ENCODE data around the gene MMP11. TPM values are rescaled to one million over a fixed set of nuclear protein-coding genes. Genes with fewer than 3 reads are reported as not detected.

MMP11 gene
- total RNA-seq, 2 donors from 2014 or later, result 2.3 to 4.5 TPM

DNA sequence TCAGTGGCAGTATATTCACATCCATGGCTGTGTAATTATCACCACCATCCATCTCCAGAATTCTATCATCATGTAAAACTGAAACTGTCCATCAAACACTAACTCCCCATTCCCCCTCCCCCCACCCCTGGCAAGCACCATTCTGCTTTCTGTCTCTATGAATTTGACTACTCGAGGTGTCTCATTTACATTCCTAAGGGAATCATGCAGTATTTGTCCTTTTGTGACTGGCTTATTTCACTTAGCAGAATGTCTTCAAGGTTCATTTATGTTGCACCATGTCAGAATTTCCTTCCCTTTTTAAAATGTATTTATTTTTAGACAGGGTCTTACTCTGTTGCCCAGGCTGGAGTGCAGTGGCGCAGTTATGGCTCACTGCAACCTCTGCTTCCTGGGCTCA lies 45.9 kb downstream of the MMP11 start:
- Histone ChIP-seq H3K4me3 (no peak overlapping the region), H3K4me1 (no peaks in the 10 kb centered on the region), H3K9me3 (no peaks in the 10 kb centered on the region), H3K27me3 (no peaks in the 10 kb centered on the region), H3K27ac (no peak overlapping the region), H3K9ac (ENCODE audit: low read depth in 2 of 2, low read length in 2 of 2) (no peak overlapping the region), H3K36me3 (peaks cover 16% of the 10 kb centered on the region)
- TF ChIP-seq, protein P1, sequence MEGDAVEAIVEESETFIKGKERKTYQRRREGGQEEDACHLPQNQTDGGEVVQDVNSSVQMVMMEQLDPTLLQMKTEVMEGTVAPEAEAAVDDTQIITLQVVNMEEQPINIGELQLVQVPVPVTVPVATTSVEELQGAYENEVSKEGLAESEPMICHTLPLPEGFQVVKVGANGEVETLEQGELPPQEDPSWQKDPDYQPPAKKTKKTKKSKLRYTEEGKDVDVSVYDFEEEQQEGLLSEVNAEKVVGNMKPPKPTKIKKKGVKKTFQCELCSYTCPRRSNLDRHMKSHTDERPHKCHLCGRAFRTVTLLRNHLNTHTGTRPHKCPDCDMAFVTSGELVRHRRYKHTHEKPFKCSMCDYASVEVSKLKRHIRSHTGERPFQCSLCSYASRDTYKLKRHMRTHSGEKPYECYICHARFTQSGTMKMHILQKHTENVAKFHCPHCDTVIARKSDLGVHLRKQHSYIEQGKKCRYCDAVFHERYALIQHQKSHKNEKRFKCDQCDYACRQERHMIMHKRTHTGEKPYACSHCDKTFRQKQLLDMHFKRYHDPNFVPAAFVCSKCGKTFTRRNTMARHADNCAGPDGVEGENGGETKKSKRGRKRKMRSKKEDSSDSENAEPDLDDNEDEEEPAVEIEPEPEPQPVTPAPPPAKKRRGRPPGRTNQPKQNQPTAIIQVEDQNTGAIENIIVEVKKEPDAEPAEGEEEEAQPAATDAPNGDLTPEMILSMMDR (IDR thresholded peaks at IDR 0.05), result no peak
- intact Hi-C loops (cut with DNase I), result no loop called here
- DNase-seq, result no peak

DNA sequence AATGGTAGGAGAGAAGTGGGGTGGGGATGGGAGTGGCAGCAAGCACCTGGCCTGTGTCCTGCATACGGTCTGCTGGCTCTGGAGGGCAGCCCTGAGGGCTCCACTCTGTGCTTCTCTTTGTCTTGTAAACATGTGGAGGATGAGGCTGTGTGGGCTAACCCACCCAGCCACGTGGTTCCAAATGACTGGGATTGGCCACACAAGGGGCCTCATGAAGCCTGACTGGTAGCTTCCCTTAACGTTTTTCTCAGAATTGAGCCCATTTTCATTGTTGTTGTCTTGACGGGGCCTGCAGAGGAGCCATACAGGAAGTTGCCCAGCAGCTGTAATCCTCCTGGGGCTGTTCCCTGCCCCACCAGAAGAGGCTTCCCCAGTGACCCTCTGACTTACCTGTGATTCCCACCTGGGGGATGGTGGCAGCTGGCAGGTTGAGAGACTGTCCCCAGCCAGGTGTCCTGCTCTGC lies 48.1 kb downstream of the MMP11 start:
- H3K27ac ChIP-seq, result no peak overlapping the region
- H3K36me3 ChIP-seq, result peaks cover 32% of the 10 kb centered on the region

DNA sequence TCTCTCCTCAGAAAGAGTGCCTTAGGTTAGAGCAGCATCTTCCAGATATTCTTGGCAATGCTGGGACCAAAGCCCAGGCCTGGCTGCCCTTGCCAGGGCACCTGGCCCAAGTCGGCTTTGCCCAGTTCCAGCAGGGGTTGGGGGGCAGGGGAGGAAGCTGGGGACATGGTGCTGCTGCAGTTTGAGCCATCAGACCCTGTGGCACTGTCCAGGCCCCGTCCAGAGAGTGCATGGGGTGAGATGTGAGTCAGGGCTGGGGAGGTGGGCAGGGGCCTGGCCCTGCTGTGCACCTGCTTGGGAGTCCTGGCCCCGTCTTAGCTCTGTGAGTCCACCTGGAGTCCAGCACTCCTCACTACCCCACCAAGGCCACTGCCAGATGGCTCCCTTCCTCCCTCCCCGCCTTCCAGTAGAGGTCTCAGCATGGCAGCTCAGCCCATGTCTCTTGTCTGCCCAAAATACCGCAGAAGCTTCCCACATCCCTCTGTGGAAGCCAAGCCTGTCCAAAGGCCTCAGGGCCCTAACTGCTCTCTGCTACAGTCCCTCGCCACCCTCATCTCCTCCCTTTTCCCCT lies 49.5 kb downstream of the MMP11 start:
- intact Hi-C loops (cut with DNase I), result no loop called here
- DNase-seq, result no peak
- H3K4me1 ChIP-seq, result no peaks in the 10 kb centered on the region
- H3K36me3 ChIP-seq, result peaks cover 32% of the 10 kb centered on the region
- TF ChIP-seq, protein P1 (IDR thresholded peaks at IDR 0.05), result no peak
- no peak overlapping the region for H3K27ac ChIP-seq
- H3K9me3 ChIP-seq, result no peaks in the 10 kb centered on the region
- no peaks in the 10 kb centered on the region for H3K27me3 ChIP-seq
- no peak overlapping the region for H3K4me3 ChIP-seq
- no peak overlapping the region for H3K9ac ChIP-seq (ENCODE audit: low read depth in 2 of 2, low read length in 2 of 2)

More for the DNA sequence above, 48.1 kb downstream of the MMP11 start:
- no peaks in the 10 kb centered on the region for H3K9me3 ChIP-seq
- intact Hi-C loops (cut with DNase I), result no loop called here
- no peak overlapping the region for H3K9ac ChIP-seq (ENCODE audit: low read depth in 2 of 2, low read length in 2 of 2)
- H3K4me1 ChIP-seq, result no peaks in the 10 kb centered on the region
- DNase-seq, result no peak
- H3K27me3 ChIP-seq, result no peaks in the 10 kb centered on the region
- TF ChIP-seq, protein P1 (IDR thresholded peaks at IDR 0.05), result no peak
- no peak overlapping the region for H3K4me3 ChIP-seq

DNA sequence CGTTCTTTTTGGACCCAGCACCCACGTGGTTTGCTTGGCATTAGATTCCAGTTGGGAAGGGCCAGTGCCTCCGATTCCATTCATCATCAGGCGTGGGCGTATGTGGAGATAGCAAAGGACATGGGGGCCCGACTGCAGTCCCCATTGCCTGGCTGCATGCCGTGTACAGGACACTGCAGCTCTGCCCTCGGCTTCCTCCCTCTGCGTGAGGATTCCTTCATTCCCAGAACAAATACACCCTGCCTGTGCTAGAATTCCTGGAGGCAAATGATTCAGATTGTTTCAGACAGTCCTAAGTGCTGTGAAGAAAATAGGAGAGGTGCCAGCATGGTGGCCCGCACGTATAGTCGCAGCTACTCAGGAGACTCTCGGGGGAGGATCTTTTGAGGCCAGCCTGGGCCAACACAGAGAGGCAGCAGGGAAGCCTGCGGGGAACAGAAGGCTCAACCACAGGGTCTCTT lies 50.7 kb downstream of the MMP11 start:
- Histone ChIP-seq H3K36me3 (peaks cover 32% of the 10 kb centered on the region), H3K9ac (ENCODE audit: low read depth in 2 of 2, low read length in 2 of 2) (no peak overlapping the region), H3K27me3 (no peaks in the 10 kb centered on the region), H3K9me3 (no peaks in the 10 kb centered on the region), H3K27ac (no peak overlapping the region), H3K4me3 (no peak overlapping the region), H3K4me1 (no peaks in the 10 kb centered on the region)
- intact Hi-C loops (cut with DNase I), result no loop called here
- no peak for DNase-seq
- TF ChIP-seq, protein P1 (IDR thresholded peaks at IDR 0.05), result no peak

DNA sequence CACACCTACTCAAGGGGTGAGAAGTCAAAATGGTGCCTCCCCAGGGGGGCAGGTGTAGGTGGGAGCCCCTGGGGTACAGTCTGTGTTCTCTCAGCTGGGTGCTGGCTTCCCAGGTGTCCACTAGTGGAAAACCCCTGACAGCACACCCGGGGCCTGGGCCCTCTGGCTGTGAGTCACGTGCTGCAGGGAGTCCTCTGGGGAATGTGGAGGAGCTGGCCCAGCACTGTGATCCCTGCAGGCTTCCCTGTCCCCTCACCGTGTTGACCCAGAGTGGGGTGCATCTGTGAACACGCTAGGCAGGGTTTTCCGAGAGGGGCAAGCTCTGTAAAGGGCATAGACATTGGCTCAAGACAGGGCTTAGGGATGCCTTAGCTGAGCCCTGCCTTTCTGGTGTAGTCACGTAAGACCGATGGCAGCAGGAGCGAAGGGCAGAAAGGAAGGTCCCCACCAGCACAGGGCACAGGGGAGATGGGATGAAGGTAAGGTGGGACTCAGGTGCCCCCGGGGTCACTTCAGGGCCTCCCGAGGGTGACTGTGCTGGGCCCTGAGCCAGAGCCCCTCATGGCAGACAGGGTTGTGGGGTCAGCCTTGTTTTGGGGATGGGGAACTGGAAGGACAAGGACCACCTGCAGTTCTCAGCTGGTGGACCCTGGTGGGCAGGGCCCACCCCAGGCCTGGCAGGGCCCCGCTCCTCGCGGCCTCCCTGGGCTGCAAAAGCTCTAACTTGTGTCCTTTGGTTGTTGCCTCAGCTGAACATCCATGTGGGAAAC lies 52.0 kb downstream of the MMP11 start:
- intact Hi-C loops (cut with DNase I), result no loop called here
- no peak for DNase-seq
- H3K9me3 ChIP-seq, result no peaks in the 10 kb centered on the region
- H3K9ac ChIP-seq (ENCODE audit: low read depth in 2 of 2, low read length in 2 of 2), result no peak overlapping the region
- TF ChIP-seq, protein P1 (IDR thresholded peaks at IDR 0.05), result no peak
- H3K27ac ChIP-seq, result no peak overlapping the region
- no peaks in the 10 kb centered on the region for H3K27me3 ChIP-seq
- no peaks in the 10 kb centered on the region for H3K4me1 ChIP-seq
- H3K4me3 ChIP-seq, result no peak overlapping the region
- H3K36me3 ChIP-seq, result peaks cover 25% of the 10 kb centered on the region
